ENCODE results near the gene MGME1. TPM values are rescaled to one million over a fixed set of nuclear protein-coding genes. Genes with fewer than 3 reads are reported as not detected.

MGME1 gene
- total and polyA plus RNA-seq, 3 experiments from 2014 or later, result 11.9 to 31.8 (median 29.2) TPM

Other genes with a start within 250 kb of the MGME1 start
- gene SNX5, start 224 bp upstream of the MGME1 start, total RNA-seq, result 100 to 1,000 TPM; 174 to 191 TPM
- gene SNX5, start 224 bp upstream of the MGME1 start, polyA plus RNA-seq, result 89.0 TPM
- not detected for gene OVOL2, start 88.9 kb downstream of the MGME1 start, total RNA-seq
- not detected for gene OVOL2, start 88.9 kb downstream of the MGME1 start, polyA plus RNA-seq
- 10 to 100 TPM; 18.6 to 21.4 TPM for gene KAT14, start 168.8 kb downstream of the MGME1 start, total RNA-seq
- 17.8 TPM for gene KAT14, start 168.8 kb downstream of the MGME1 start, polyA plus RNA-seq
- 10 to 100 TPM; 14.7 to 15.6 TPM for gene PET117, start 168.8 kb downstream of the MGME1 start, total RNA-seq
- 36.0 TPM for gene PET117, start 168.8 kb downstream of the MGME1 start, polyA plus RNA-seq